SKM-1 (cell line): ENCODE measurements around the gene HOXB3.

Source experiments
- DNase-seq: peaks from one replicate; lab custom pipeline; 2025; ENCODE audit not compliant: unreplicated experiment; lab: John Stamatoyannopoulos, UW

The HOXB3 gene

GRCh38 chr17:48506246-48506645 is 83.8 kb downstream of the HOXB3 start:
- DNase-seq, result no peak

- DNase-seq, result peak; percentile 73
Observed at GRCh38 chr17:48505788-48506187, 84.3 kb downstream of the HOXB3 start.

- no peak for DNase-seq
Observed at GRCh38 chr17:48504953-48505352, 85.1 kb downstream of the HOXB3 start.

GRCh38 chr17:48503747-48504146 is 86.3 kb downstream of the HOXB3 start:
- no peak for DNase-seq

GRCh38 chr17:48502901-48503300 is 87.1 kb downstream of the HOXB3 start:
- no peak for DNase-seq

- DNase-seq, result no peak
Observed at GRCh38 chr17:48502312-48502711, 87.7 kb downstream of the HOXB3 start.

- DNase-seq, result no peak
Observed at GRCh38 chr17:48500435-48501426, 89.3 kb downstream of the HOXB3 start.

GRCh38 chr17:48499735-48500434 is 90.2 kb downstream of the HOXB3 start:
- no peak for DNase-seq

GRCh38 chr17:48499248-48499647 is 90.8 kb downstream of the HOXB3 start:
- DNase-seq, result no peak
